PC-3 (cell line): ENCODE data around the gene BCKDHB.

Experiments
- CTCF ChIP-seq: fragments of 300-600 bp; sonication (generic); conservative IDR thresholded peaks from 2 replicates; pipeline ENCODE4 v1.5.1; 2017; ENCODE audit warnings: antibody characterized with exemption, low read depth, mild to moderate bottlenecking, low read length
- EZH2phosphoT487 ChIP-seq: fragments of 300-600 bp; sonication (generic); IDR thresholded peaks from 2 replicates; pipeline ENCODE4 v1.6.1; 2018; ENCODE audit warnings: mild to moderate bottlenecking, antibody characterized with exemption, low read length, borderline replicate concordance

- no peak for TF ChIP-seq CTCF
- no peak for TF ChIP-seq EZH2phosphoT487
Observed at GRCh38 chr6:80356000-80356399, 249.5 kb downstream of the BCKDHB start.
